ENCODE results near the gene OTOP1.

DNA sequence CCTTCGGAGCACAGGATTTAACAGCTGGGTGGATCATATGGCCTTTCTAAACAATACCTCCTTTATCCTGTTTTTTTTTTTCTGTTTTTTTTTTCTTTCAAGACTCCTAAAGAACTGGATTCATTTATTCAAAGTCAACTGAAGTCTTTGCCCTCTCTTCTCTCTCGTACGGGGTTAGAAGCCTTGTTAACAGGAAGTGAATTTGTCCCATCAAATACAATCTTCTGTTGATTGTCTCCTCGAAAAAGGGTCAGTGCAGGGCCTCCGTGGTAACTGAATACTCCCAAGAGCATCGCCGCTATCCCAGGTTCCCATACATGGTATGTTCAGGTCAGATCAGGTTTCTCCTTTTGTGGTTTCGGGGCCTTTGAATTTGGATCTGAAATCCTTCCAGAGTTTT is 23.1 kb upstream of the OTOP1 start:
- TF ChIP-seq SIN3A (IDR thresholded peaks at IDR 0.05; ENCODE audit: low read depth, low read length) (no peak), EED (IDR thresholded peaks at IDR 0.05; ENCODE audit: low read depth) (no peak), TAF1 (IDR thresholded peaks at IDR 0.05; ENCODE audit: borderline replicate concordance, low read depth, low read length) (no peak), POLR2A (IDR thresholded peaks at IDR 0.05; ENCODE audit: low read depth, low read length) (no peak), SMAD1 (IDR thresholded peaks at IDR 0.05; ENCODE audit: low read depth, partially characterized antibody) (no peak), STAT1 (conservative IDR thresholded peaks at IDR 0.05) (no peak), FOXK2 (IDR thresholded peaks at IDR 0.05) (no peak), NR2C2 (IDR thresholded peaks at IDR 0.05; ENCODE audit: borderline replicate concordance, control insufficient read depth, insufficient read length, low read depth) (no peak), ZNF274 (IDR thresholded peaks at IDR 0.05; ENCODE audit: insufficient read depth, insufficient read length) (no peak), NFIC (IDR thresholded peaks at IDR 0.05; ENCODE audit: low read depth, low read length) (no peak)
- TF ChIP-seq, protein P1, sequence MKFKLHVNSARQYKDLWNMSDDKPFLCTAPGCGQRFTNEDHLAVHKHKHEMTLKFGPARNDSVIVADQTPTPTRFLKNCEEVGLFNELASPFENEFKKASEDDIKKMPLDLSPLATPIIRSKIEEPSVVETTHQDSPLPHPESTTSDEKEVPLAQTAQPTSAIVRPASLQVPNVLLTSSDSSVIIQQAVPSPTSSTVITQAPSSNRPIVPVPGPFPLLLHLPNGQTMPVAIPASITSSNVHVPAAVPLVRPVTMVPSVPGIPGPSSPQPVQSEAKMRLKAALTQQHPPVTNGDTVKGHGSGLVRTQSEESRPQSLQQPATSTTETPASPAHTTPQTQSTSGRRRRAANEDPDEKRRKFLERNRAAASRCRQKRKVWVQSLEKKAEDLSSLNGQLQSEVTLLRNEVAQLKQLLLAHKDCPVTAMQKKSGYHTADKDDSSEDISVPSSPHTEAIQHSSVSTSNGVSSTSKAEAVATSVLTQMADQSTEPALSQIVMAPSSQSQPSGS (IDR thresholded peaks at IDR 0.05; ENCODE audit: low read length) = no peak
- TF ChIP-seq, protein P2, sequence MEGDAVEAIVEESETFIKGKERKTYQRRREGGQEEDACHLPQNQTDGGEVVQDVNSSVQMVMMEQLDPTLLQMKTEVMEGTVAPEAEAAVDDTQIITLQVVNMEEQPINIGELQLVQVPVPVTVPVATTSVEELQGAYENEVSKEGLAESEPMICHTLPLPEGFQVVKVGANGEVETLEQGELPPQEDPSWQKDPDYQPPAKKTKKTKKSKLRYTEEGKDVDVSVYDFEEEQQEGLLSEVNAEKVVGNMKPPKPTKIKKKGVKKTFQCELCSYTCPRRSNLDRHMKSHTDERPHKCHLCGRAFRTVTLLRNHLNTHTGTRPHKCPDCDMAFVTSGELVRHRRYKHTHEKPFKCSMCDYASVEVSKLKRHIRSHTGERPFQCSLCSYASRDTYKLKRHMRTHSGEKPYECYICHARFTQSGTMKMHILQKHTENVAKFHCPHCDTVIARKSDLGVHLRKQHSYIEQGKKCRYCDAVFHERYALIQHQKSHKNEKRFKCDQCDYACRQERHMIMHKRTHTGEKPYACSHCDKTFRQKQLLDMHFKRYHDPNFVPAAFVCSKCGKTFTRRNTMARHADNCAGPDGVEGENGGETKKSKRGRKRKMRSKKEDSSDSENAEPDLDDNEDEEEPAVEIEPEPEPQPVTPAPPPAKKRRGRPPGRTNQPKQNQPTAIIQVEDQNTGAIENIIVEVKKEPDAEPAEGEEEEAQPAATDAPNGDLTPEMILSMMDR (IDR thresholded peaks at IDR 0.05 in 2 of 3, conservative IDR thresholded peaks at IDR 0.05 in 1 of 3; ENCODE audit: control insufficient read depth in 2 of 3, extremely low read depth in 1 of 3, insufficient read depth in 1 of 3, low read depth in 3 of 3, low read length in 3 of 3) = no peak
- TF ChIP-seq, protein P3, sequence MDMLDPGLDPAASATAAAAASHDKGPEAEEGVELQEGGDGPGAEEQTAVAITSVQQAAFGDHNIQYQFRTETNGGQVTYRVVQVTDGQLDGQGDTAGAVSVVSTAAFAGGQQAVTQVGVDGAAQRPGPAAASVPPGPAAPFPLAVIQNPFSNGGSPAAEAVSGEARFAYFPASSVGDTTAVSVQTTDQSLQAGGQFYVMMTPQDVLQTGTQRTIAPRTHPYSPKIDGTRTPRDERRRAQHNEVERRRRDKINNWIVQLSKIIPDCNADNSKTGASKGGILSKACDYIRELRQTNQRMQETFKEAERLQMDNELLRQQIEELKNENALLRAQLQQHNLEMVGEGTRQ (IDR thresholded peaks at IDR 0.05; ENCODE audit: borderline replicate concordance, low read depth, low read length) = no peak
